ENCODE data around the gene ERI3.

DNA sequence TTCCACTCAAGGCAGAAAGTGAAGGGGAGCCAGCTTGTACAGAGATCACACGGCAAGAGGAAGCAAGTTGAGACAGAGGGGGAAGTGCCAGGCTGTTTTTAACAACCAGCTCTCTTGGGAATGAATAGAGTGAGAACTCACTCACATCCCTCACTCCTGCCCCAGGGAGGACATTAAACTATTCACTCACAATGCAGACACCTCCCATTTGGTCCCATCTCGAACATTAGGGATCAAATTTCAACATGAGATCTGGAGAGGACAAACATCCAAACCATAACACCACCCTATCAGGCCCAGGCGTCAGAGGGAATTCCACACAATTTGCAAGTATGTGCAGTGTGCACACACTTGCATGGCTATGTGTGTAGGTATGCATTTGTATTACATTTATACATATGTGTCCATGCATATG is 79.1 kb downstream of the ERI3 start:
- no peak for TF ChIP-seq CTCF (IDR thresholded peaks at IDR 0.05; ENCODE audit: insufficient read depth, low read length)
- TF ChIP-seq, protein P1, sequence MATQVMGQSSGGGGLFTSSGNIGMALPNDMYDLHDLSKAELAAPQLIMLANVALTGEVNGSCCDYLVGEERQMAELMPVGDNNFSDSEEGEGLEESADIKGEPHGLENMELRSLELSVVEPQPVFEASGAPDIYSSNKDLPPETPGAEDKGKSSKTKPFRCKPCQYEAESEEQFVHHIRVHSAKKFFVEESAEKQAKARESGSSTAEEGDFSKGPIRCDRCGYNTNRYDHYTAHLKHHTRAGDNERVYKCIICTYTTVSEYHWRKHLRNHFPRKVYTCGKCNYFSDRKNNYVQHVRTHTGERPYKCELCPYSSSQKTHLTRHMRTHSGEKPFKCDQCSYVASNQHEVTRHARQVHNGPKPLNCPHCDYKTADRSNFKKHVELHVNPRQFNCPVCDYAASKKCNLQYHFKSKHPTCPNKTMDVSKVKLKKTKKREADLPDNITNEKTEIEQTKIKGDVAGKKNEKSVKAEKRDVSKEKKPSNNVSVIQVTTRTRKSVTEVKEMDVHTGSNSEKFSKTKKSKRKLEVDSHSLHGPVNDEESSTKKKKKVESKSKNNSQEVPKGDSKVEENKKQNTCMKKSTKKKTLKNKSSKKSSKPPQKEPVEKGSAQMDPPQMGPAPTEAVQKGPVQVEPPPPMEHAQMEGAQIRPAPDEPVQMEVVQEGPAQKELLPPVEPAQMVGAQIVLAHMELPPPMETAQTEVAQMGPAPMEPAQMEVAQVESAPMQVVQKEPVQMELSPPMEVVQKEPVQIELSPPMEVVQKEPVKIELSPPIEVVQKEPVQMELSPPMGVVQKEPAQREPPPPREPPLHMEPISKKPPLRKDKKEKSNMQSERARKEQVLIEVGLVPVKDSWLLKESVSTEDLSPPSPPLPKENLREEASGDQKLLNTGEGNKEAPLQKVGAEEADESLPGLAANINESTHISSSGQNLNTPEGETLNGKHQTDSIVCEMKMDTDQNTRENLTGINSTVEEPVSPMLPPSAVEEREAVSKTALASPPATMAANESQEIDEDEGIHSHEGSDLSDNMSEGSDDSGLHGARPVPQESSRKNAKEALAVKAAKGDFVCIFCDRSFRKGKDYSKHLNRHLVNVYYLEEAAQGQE (IDR thresholded peaks at IDR 0.05; ENCODE audit: insufficient replicate concordance, low read depth), result no peak
- TF ChIP-seq POLR2AphosphoS5 (IDR thresholded peaks at IDR 0.05; ENCODE audit: low read depth), result no peak
